ENCODE results near the gene PLA2G12A. TPM values are rescaled to one million over a fixed set of nuclear protein-coding genes. Genes with fewer than 3 reads are reported as not detected.

Gene PLA2G12A
- total and polyA plus RNA-seq, 9 of the 15 experiments (the other 6 are each of a cell fraction or from before 2014, with no cell fraction given) = 24.2 to 226 (median 80.5) TPM

DNA sequence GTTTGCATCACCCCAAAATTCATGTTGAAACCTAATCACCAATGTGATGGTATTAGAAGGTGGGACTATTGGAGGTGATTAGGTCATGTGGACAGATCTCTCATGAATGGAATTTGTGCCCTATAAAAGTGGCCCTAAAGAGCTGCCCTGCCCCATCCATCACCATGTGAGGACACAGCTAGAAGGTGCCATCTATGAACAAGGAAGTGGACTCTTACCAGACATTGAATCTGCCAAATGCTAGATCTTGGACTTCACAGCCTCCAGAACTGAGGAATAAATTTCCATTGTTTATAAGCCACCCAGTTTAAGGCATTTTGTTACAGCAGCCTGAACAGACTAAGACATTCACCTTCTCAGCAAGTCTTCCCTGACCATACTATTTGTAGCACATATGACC is 7.5 kb downstream of the PLA2G12A start (continued):
- TF ChIP-seq, protein P1, sequence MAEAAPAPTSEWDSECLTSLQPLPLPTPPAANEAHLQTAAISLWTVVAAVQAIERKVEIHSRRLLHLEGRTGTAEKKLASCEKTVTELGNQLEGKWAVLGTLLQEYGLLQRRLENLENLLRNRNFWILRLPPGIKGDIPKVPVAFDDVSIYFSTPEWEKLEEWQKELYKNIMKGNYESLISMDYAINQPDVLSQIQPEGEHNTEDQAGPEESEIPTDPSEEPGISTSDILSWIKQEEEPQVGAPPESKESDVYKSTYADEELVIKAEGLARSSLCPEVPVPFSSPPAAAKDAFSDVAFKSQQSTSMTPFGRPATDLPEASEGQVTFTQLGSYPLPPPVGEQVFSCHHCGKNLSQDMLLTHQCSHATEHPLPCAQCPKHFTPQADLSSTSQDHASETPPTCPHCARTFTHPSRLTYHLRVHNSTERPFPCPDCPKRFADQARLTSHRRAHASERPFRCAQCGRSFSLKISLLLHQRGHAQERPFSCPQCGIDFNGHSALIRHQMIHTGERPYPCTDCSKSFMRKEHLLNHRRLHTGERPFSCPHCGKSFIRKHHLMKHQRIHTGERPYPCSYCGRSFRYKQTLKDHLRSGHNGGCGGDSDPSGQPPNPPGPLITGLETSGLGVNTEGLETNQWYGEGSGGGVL (CRISPR knock-in tag; IDR thresholded peaks at IDR 0.05) = no peak

DNA sequence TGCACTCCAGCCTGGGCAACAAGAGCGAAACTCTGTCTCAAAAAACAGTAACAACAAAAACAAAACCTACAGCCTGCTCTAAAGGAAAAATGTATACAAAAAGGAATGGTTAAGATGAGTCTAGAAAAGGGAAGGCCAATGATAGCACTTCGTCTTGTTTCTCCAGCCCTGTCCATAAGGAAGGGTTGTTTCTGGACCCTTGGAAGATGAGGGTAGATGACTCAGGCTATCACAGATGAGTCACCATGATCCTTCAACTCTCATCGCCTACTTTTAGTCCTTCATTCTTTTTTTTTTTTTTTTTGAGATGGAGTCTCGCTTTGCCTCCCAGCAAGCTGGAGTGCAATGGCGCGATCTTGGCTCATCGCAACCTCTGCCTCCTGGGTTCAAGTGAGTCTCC is 8.8 kb downstream of the PLA2G12A start:
- BruUV-seq (replicated peaks) = no TSS peak
- Histone ChIP-seq H3K79me2 (ENCODE audit: control insufficient read depth, insufficient read depth, low read length) (peaks cover 78% of the 10 kb centered on the region), H3K4me2 (ENCODE audit: insufficient read depth, low read length) (no peak overlapping the region), H3K27ac (ENCODE audit: extremely low read depth, low read depth, low read length) (peak overlapping the region; percentile 67; the same call in 2 of the 3 replicates), H3K27me3 (ENCODE audit: control insufficient read depth in 2 of 2, insufficient read depth in 2 of 2, low read length in 2 of 2) (no peaks in the 10 kb centered on the region), H2AFZ (ENCODE audit: low read depth, low read length) (no peak overlapping the region), H3K4me3 (no peak overlapping the region), H3K9ac (ENCODE audit: insufficient read depth in 1 of 2, low read depth in 2 of 2, low read length in 2 of 2) (no peak overlapping the region), H3K4me1 (replicated peaks in 1 of 2; ENCODE audit: control insufficient read depth in 2 of 2, insufficient read depth in 2 of 2, low read length in 2 of 2) (peaks cover 0 to 13% of the 10 kb centered on the region in 2 experiments; a peak in 2 of 5 replicates), H3K36me3 (ENCODE audit: control insufficient read depth, insufficient read depth, low read length) (peaks cover 86% of the 10 kb centered on the region), H3K9me1 (ENCODE audit: control insufficient read depth, insufficient read depth, low read length) (no peaks in the 10 kb centered on the region), H3K9me3 (replicated peaks; ENCODE audit: control insufficient read depth, insufficient read depth, low read depth, low read length) (no peaks in the 10 kb centered on the region; the same call in 1 of the 2 replicates), H4K20me1 (replicated peaks; ENCODE audit: control insufficient read depth, insufficient read depth, low read length) (0 out of 2 replicates have a peak, but pooled peaks cover 2% of the 10 kb centered on the region)
- DNase-seq (ENCODE audit: extremely low read depth in 1 of 4, low spot score in 3 of 4) (peak; percentile 55 to 78 (median 64)), FAIRE-seq (peak; percentile 63), ATAC-seq (peak; percentile 77)
- POLR2A ChIA-PET = interaction anchor here (0.6 to 1.0 kb wide), 3 partner anchors 10 to 210 kb away, joined by 3 to 5 read pairs (median 4); no protein-coding TSS in a partner anchor
- WGBS (ENCODE audit: insufficient coverage, low coverage, missing lambda C conversion rate) = 40% methylated on average over 3 of the region's 7 CpGs
- CTCF ChIA-PET (ENCODE audit: low intra/inter-chr PET ratio) = no interaction called here
- intact Hi-C loops (cut with micrococcal nuclease) (no loop called here), in situ Hi-C loops (cut with MboI) (no loop called here)
- TF ChIP-seq ZNF3 (CRISPR knock-in tag; IDR thresholded peaks at IDR 0.05) (no peak), C11orf30 (IDR thresholded peaks at IDR 0.05; ENCODE audit: low read depth) (peak; percentile 59; the same call in 1 of the 2 replicates), RBM15 (IDR thresholded peaks at IDR 0.05; ENCODE audit: insufficient read depth, low read length) (no peak), SMARCA4 (IDR thresholded peaks at IDR 0.05) (peak; percentile 74), ZNF512 (tag; IDR thresholded peaks at IDR 0.05) (no peak), TFE3 (CRISPR knock-in tag; IDR thresholded peaks at IDR 0.05) (no peak), ZNF316 (IDR thresholded peaks at IDR 0.05) (peak; percentile 65; the same call in 1 of the 2 replicates)
- TF ChIP-seq, protein P2, sequence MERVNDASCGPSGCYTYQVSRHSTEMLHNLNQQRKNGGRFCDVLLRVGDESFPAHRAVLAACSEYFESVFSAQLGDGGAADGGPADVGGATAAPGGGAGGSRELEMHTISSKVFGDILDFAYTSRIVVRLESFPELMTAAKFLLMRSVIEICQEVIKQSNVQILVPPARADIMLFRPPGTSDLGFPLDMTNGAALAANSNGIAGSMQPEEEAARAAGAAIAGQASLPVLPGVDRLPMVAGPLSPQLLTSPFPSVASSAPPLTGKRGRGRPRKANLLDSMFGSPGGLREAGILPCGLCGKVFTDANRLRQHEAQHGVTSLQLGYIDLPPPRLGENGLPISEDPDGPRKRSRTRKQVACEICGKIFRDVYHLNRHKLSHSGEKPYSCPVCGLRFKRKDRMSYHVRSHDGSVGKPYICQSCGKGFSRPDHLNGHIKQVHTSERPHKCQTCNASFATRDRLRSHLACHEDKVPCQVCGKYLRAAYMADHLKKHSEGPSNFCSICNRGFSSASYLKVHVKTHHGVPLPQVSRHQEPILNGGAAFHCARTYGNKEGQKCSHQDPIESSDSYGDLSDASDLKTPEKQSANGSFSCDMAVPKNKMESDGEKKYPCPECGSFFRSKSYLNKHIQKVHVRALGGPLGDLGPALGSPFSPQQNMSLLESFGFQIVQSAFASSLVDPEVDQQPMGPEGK (CRISPR knock-in tag; IDR thresholded peaks at IDR 0.05; ENCODE audit: borderline replicate concordance) = no peak

All from K562 (cell line).